H4 (cell line): ENCODE measurements around the gene NOC2L. TPM values are rescaled to one million over a fixed set of nuclear protein-coding genes. Genes with fewer than 3 reads are reported as not detected.
A peak's percentile ranks its signal among the peaks of the same experiment; 100 is the strongest.

Source experiments
- DNase-seq: peaks from one replicate; pipeline ENCODE4 v3.0.0-alpha.2; 2015; ENCODE audit warnings: low spot score
- total RNA-seq: library from RNA; depleted of rRNA; stranded (reverse); fragments of >200 nt; shearing (Covaris generic); gene quantifications from 2 replicates; pipeline ENCODE4 v1.2.3, GENCODE V29; 2014

The NOC2L gene
- total RNA-seq, 1 experiment from 2014 or later, result 78.4 TPM

DNA sequence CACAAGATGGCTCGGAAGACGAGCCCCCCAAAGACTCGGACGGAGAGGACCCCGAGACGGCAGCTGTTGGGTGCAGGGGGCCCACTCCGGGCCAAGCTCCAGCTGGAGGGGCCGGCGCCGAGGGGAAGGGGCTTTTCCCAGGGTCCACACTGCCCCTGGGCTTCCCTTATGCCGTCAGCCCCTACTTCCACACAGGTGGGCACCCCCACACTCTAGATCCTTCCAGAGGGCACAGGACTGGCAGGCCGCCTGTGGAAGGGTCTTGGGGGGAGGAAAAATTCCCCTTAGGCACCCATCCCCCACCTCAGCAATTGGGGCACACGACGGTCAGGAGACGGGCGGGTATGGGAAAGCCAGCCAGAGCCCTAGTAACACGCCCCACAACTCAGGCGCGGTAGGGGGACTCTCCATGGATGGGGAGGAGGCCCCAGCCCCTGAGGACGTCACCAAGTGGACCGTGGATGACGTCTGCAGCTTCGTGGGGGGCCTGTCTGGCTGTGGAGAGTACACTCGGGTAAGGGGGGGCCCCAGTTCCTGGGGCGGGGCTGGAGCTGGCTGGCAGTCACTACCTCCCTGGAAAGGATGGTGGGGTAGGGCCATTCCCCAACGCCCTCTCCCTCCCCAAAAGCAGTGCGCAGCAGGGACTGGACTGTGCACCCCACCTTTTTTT is 16.1 kb downstream of the NOC2L start:
- DNase-seq, result peak; percentile 89

DNA sequence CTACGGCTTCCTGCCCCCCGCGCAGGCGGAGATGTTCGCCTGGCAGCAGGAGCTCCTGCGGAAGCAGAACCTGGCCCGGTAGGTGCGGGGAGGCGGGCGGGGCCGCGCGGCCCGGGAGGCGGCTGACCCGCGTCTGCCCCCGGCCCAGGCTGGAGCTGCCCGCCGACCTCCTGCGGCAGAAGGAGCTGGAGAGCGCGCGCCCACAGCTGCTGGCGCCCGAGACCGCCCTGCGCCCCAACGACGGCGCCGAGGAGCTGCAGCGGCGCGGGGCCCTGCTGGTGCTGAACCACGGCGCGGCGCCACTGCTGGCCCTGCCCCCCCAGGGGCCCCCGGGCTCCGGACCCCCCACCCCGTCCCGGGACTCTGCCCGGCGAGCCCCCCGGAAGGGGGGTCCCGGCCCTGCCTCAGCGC is 16.6 kb downstream of the NOC2L start:
- no peak for DNase-seq

DNA sequence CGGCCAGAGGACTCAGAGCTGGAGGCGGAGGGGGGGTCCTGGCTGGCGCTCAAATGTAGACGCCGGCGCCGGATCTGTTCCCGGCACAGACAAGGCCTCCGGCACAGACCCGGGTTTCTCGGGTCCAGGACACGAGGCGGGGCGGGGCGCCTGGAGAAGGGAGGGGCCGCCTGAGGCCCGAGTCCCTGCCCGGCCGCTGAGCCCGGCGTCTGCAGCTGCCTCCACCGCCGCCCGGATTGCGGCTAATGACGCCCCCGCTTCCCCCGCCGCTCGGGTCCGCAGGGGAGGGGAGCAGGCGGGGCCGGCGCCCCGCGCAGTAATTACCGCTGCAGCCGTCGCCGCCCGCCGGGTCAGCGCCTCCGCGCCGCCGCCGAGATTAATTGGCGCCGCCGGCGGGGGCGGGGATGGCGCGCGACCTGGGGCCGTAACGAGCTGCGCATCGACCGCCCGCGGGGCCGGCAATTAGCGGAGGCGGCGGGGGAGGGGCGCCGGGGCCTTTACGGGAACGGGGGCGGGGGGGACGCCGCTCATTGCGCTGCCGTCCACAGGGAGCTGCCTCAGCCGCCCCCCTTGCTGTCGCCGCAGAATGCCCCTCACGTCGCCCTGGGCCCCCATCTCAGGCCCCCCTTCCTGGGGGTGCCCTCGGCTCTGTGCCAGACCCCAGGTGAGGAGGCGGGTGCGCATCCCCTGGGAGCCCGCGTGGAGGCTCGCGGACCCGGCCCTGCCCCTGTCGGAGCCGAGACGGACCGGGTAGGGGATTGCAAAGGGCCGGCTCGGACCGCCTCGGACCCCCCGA is 17.3 kb downstream of the NOC2L start:
- DNase-seq, result peak; percentile 91

DNA sequence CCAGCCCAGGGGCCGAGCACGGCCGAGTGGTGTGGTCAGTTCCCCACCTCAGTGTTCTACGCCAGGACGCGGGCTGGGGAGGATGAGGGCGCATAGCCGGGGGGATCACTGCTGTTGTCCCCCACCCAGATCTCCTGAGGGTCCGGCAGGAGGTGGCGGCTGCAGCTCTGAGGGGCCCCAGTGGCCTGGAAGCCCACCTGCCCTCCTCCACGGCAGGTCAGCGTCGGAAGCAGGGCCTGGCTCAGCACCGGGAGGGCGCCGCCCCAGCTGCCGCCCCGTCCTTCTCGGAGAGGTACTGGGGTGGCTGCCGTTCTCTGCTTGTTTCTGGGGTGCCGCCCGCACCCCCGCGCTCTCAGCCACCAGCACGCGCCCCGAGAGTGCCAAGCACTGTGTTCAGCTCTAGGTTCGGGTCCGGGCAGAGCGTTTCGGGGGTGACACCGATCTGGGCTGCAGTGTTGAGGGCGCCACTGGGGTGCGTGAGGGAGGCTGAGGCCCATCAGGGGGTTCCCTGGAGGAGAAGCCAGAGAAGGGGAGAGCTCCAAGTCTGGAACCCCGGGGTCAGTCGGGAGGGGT is 18.0 kb downstream of the NOC2L start:
- no peak for DNase-seq

DNA sequence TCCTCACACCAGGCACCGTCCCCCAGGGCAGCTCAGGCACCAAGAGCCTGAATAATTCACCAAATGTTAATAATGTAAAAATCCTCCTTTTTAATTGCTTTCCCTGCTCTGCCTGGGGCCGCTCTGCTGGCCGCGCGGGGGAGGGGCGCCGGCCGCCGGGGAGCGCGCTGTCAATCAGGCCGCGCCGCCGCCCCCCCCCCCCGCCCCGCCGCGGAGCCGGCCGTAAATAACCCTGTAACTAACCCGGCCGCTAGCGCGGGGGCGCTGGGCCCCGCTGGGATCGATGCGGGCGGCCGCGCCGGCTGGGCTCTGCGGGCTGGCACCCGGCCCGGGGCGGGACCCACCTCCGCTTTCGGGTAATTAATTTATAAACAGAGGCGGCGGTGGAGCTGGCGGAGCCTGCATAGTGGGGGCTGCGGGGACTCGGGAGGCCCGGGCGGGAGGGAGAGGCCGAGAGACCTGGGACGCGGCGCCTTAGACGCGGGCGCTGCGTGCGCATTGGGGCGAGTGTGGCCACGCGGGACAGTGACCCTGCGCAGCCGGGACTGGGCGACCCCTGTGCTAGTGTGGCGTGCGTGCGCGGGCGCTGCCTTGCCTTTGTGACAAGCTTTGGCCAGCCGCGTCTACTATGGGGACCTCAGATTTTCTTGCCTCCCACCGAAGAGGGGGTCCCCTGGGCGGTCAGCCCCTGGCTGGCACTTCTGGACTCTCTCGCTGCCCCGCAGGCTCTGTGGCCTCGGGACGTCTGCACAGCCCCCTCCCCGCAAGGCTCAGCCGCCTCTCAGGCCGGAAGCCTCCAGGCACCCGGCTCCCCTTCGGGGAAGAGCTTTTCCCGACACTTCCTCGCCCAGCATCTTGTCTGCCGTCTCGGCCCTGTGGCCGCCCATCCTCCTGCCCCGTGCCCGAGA is 18.7 kb downstream of the NOC2L start:
- peak; percentile 84 for DNase-seq

DNA sequence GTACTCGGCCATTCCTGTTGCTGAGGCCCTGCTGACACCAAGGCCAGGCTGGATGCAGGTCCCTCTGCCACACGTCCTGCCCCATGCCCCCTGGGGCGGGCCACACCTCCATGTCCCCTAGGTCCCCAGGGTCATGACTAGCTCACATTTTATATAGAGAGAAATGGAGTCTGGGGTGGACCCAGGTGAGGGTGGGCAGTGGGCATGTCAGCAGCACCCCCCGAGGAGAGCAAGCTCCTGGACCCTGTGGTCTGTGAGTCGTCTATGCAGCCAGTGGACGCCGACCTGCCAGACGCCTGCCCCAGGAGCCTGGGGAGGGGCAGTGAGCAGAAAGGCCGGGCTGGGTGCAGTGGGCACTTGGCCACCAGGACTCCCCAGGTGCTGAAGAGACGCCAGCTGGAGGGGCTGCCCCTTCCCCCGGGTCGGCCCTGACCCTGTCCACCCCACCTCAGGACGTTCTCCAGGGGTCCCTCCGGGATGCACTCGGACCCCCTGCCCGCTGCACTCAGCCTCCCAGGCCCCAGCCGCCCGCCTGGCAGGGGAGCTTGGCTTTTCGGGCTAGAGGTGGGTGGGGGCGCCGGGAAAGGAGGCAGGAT is 19.4 kb downstream of the NOC2L start:
- DNase-seq, result no peak

DNA sequence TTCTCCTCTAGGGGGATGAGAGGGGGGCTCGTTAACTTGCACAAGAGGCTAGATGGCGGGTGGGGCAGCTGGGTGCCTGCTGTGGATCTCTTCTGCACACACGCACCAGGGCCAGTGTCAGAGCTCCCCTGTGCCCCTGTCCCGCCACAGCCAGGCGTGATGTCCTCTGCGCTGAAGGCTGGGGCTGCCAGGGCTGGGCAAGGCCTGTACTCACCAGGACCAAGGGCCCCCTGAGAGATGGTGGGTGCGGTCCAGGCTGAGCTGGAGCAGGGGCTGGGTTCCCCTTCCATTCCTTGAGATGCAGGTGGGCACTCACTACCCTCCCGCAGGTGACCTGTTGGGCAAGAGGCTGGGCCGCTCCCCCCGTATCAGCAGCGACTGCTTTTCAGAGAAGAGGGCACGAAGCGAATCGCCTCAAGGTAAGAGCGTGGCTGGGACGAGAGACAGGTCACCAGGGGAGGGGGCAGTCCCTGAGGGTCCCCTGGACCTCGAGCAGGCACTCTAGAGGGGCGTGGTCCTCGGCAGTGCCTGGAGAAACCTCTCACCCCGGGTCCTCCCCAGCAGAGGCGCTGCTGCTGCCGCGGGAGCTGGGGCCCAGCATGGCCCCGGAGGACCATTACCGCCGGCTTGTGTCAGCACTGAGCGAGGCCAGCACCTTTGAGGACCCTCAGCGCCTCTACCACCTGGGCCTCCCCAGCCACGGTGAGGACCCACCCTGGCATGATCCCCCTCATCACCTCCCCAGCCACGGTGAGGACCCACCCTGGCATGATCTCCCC is 20.2 kb downstream of the NOC2L start:
- DNase-seq, result no peak

DNA sequence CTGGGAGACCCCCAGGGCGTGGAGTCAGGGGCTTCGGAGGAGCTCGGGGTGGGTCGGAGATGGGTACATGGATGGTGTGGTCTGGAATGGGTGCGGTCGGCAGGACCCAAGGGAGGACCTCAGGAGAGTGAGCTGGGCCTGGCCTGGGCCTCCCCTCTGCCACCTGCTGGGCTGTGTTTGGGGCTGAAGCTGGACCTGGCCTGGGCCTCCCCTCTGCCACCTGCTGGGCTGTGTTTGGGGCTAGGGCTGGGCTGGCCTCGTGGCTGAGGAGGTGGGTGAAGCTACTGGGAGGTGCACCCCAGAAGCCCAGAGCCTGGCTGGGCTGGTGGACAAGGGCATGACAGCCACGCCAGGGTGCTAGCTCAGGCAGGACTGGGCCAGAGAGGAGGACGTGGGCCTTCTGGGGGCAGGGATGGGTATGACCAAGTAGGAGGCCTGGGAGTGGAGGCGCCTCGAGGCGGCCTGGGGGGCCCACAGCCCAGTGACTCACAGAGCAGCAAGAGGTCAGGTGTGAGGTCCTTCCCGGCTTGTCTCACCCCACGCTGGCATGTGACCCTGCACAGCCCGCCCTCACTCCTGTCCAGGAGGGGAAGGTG is 20.9 kb downstream of the NOC2L start:
- DNase-seq, result peak; percentile 77

DNA sequence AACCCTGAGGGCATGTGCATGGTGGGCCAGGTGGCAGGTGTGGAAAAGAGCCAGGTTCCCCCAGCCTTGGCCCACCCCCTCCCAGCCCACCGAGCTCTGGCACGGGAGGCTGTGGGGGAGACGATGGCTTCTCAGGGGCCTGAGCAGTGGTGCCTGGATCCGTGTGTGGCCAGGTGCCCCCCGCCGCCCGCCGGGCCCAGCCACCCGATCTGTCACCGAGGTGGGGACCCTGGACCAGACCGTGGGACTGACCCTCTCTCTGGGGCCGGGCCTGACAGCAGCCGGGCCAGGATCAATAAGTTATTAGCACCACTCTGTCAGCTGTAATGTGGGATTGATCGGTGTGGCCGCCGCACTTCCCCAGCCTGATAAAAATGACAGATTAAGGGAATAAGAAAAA is 21.5 kb downstream of the NOC2L start:
- no peak for DNase-seq

DNA sequence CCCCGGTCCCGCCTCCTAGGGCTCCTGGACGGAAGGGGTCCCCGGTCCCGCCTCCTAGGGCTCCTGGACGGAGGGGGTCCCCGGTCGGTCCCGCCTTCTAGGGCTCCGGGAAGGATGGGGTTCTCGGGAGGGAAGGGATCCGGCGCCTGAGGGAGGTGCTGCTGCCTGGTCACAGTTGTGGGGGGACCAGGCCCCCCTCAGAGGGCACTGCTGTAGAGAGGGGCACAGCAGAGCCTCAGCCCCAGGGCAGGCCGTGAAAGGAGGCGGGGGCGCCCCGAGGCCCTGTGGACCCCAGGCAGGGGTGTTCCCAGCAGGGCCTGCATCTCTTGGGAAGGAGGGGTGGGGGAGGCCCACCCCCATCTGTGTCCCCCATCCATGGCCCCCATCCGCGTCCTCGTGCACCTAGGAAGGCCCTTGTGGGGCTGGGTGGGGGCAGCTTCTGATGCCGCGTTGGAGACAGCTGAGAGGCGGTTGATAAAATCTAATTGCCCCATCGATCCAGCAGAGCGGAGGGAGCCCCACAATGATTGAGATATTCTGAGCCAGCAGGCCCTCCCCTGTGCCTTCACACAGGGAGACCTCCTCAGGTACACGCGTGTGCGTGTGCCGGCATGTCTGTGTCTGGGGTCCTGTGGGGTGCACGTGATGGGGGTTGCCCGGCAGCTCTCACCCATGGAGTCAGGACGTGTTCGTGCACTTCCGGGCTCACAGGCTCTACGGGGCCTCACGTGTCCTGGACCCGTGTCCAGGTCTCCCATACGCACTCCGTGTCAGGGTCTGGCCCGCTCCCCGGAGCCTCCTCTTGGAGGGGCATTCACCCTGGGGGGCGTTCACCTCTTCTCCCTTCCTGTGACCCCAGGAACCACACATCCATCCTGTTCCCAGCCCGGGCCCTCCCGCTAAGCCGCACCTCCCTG is 22.4 kb downstream of the NOC2L start:
- no peak for DNase-seq

DNA sequence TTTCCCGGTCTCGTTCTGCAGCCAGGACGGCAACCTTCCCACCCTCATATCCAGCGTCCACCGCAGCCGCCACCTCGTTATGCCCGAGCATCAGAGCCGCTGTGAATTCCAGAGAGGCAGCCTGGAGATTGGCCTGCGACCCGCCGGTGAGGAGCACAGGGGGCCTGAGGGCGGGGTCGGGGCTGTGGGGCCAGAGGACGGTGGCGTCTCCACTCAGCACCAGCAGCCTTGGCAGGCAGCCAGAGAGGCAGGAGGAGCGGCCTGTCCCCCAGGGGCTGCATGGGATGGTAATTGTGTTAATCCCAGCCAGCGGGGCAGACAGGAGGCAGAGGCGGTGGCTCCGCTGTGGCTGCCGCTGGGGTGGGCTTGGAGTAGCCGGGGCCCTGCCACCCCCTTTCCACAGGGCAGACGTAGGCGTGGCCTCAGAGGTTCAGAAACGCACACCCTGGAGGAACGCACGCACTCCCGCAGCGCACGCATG is 23.3 kb downstream of the NOC2L start:
- no peak for DNase-seq

DNA sequence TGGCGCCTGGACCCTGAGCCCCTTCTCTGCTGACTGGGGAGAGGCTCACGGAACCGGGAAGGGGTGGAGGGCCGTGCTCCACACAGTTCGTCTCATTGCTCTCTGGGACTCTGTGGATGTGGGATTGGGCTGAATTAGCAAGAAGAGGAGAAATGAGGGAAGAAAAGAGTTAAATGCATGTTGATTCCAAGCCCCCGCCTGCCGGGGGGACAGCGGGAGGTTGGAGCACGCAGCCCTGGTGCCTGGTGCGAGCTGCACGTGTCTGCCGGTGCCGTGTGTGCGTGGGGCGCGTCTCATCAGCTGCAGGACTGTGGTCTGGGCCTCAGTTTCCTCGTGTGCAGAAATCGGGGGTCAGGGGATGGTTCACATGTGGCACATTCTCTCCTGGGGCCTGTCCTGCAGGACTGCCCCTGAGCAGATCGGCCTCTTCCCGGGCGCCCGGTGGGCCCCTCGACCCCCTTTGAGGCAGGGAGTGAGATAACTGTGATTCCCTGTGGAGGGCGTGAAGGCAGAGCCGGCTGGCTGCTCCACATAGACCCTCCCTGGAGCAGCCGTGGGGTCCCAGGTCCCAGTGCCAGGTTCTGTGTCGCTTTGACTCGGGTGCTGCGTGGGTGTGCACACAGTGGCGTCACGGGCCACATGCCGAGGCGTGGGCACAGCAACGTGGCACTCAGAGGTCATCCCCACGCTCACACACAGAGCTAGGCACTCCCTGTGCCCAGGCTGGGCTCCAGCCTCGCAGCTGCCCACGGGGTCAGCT is 23.9 kb downstream of the NOC2L start:
- no peak for DNase-seq

DNA sequence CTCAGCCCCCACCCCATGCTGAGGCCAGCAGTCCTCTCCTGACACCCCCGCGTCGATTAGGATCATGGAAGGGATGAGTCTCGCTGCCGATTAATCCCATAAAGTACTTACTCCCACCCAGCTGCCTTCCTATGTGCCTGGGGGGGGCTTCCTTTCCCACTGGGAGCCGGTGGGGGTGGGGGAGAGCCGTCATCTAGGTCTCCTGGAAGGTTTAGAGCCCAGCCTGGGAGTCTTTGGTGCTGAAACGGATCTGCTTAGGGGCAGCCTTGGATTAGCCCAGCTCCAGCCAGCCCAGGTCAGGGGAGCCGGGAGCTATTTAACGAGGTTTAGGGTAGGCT is 25.5 kb downstream of the NOC2L start:
- DNase-seq, result no peak

DNA sequence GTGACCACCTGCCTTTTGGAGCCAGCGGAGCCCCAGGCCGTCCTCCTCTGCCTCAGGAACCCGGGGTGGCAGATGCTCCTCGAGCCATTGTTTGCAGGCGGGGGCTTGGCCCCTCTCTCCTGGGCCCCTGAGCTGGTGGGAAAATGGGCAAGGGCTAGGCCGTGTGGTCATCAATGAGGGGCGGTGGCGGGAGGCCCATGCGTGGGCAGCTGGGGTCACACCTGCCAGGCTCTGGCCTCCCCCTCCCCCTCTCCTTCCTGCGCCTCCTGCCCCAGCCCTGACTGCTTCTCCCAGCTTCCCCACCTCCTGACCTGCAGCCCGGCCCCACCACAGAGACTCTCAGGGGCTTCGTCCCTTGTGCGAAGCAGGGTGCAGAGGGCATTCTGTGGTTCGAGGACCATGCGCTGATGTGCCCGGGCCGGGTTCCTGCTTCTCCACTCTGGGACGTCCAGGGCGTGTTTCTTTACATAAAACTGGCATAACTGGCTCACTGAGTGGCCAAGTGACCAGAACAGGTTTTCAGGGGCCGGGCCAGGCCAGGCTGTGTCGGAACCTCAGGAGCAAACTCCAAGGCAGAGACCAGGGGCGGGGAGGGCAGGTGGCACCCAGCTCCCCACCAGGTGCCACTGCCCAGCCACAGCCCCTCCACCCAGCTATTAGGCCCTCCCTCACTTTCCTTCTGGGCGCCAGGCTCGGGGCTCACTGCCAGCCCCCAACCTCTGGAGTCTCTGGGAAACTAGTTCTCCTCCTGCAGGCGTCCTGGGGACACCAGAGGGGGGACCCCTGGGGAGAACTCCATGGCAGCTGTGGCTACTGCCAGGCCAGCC is 26.1 kb downstream of the NOC2L start:
- DNase-seq, result no peak

DNA sequence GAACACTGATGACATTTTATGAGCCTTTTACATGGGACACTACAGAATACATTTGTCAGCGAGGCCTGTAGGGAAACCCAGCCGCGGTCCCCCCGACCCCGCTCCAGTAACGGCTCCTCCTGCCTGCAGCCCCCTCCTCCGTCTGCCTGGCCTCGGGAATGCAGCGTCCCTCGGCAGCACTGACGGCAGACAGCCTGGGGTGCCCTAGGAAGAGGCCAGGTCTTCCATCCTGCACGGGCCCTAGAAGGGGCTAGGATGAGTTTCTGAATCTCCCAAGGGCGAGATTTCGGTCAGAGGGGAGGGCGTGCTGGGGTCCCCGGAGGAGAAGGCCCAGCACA is 26.9 kb downstream of the NOC2L start:
- DNase-seq, result no peak

DNA sequence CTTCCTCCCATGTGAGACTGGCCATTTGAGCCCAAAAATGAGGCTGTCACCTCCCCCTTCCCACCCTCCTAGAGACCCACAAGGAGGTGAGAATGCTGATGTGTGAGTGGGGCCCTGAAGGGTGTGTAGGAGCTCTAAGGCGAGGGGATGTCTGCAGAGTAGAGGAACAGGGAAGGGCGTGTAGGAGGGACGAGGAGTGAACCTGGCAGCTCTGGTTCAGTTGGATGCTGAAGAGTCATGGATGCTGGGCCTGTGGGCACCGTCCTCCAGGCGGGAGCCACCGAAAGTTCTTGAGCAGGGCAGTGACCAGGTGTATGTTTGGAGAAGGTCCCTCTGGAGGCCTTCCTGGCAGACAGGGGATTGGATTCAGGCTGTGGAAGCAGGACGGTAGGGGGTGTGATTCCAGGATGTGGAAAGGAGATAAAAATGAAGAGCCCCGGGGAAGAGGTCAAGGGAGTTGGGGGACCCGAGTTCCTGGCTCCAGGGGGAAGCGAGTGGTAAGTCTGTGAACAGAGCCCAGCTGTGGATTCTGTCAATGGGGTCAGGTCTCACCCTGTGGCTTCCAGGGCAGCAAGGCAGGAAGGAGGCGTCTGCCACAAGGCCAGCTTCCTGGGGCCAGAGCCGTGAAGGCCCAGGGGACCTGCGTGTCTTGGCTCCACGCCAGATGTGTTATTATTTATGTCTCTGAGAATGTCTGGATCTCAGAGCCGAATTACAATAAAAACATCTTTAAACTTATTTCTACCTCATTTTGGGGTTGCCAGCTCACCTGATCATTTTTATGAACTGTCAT is 27.5 kb downstream of the NOC2L start:
- no peak for DNase-seq

DNA sequence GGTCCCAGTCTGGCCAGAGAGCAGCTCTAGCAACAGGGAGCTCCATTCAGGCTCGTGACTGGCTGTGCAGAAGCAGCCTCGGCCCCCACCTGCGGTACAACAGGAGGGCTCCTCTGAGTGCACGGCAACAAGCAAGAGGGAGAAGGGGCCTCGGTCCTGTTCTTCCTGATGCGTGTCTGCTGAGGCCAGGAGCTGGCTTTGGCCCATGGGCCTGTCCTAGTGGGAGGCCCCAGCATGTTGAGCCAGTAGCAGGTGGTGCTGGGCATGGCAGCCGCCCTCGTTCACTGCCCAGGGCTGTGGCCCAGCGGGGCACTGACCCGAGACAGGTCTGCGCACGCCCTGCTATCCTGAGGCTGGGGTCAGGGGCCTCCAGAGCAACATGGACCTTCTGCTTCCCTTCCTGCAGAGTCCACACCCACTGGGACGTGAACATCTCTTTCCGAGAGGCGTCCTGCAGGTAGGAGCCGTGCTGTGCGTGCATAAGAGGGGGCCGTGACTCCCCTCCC is 28.4 kb downstream of the NOC2L start:
- DNase-seq, result no peak
